Hematopoietic multipotent progenitor cell treated with erythropoietin and hydrocortisone succinate and interleukin-3 and kit ligand, for 6 days (in vitro differentiated cells): ENCODE results near the gene PROSER3.
"Not testable (repeated sequence)": the region's sequence is repeated elsewhere in the genome, so short reads cannot be mapped to it uniquely, and the experiment has no call there.

Experiments used
- DNase-seq: peaks from one replicate; pipeline ENCODE4 v3.0.0-alpha.2; 2015

The PROSER3 gene

GRCh38 chr19:35793381-35794165, 35.6 kb downstream of the PROSER3 start:
- no peak for DNase-seq

GRCh38 chr19:35795564-35795963, 37.6 kb downstream of the PROSER3 start:
- not testable (repeated sequence) for DNase-seq

- DNase-seq, result no peak
Observed at GRCh38 chr19:35796645-35797542, 38.9 kb downstream of the PROSER3 start.

- peak; percentile 62 for DNase-seq
Observed at GRCh38 chr19:35797663-35798062, 39.7 kb downstream of the PROSER3 start.

- no peak for DNase-seq
Observed at GRCh38 chr19:35801828-35802227, 43.9 kb downstream of the PROSER3 start.

- DNase-seq, result no peak
Observed at GRCh38 chr19:35805526-35806102, 47.6 kb downstream of the PROSER3 start.

GRCh38 chr19:35806597-35806996, 48.6 kb downstream of the PROSER3 start:
- no peak for DNase-seq

GRCh38 chr19:35807633-35808032, 49.7 kb downstream of the PROSER3 start:
- DNase-seq, result no peak

GRCh38 chr19:35811317-35812219, 53.6 kb downstream of the PROSER3 start:
- DNase-seq, result no peak

GRCh38 chr19:35812220-35813042, 54.5 kb downstream of the PROSER3 start, which contains the start of gene PRODH2:
TSS of gene PRODH2 (minus strand) at chr19:35812845. CDS start at chr19:35812805, 40 bp downstream.
- no peak for DNase-seq

GRCh38 chr19:35813043-35813890, 55.3 kb downstream of the PROSER3 start:
- no peak for DNase-seq

GRCh38 chr19:35816262-35816661, 58.3 kb downstream of the PROSER3 start:
- no peak for DNase-seq

GRCh38 chr19:35816846-35817245, 58.9 kb downstream of the PROSER3 start:
- DNase-seq, result no peak

GRCh38 chr19:35818445-35818844, 60.5 kb downstream of the PROSER3 start:
- DNase-seq, result no peak
